Choroid plexus epithelial cell (primary cell): ENCODE data around the gene SLC27A6.
"Not testable (repeated sequence)": the region's sequence is repeated elsewhere in the genome, so short reads cannot be mapped to it uniquely, and the experiment has no call there.

Source experiments
- DNase-seq: peaks from one replicate; pipeline ENCODE4 v3.0.0-alpha.2; 2010; ENCODE audit warnings: low read depth
- H3K4me3 ChIP-seq: 2 replicates; pipeline ENCODE4 v1.5.1; 2011; ENCODE audit warnings: low read depth, mild to moderate bottlenecking, control low read depth, low read length, moderate library complexity
- TF ChIP-seq, protein P1 (sequence below): conservative IDR thresholded peaks from 2 replicates; pipeline ENCODE4 v1.5.1; 2011; ENCODE audit warnings: low read depth, mild to moderate bottlenecking, control low read depth, inconsistent platforms, low read length, moderate library complexity

Gene SLC27A6

DNA sequence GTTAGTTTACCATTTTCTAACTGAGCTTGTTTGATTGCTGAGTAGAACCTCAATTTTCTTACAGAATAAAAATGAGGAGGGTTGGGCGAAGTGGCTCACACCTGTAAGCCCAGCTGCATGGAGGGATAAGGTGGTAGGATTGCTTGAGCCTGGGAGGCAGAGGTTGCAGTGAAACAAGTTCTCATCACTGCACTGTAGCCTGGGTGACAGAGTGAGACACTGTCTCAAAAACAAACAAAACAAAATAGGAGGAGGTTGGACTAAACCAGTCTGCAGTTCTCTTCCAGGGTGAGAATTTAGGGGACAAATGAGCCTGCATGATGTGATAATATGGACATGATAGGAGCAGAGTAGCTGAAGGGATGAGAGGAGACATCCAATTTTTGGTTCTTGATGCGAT is 57.3 kb downstream of the SLC27A6 start:
- no peak for DNase-seq
- TF ChIP-seq, protein P1, sequence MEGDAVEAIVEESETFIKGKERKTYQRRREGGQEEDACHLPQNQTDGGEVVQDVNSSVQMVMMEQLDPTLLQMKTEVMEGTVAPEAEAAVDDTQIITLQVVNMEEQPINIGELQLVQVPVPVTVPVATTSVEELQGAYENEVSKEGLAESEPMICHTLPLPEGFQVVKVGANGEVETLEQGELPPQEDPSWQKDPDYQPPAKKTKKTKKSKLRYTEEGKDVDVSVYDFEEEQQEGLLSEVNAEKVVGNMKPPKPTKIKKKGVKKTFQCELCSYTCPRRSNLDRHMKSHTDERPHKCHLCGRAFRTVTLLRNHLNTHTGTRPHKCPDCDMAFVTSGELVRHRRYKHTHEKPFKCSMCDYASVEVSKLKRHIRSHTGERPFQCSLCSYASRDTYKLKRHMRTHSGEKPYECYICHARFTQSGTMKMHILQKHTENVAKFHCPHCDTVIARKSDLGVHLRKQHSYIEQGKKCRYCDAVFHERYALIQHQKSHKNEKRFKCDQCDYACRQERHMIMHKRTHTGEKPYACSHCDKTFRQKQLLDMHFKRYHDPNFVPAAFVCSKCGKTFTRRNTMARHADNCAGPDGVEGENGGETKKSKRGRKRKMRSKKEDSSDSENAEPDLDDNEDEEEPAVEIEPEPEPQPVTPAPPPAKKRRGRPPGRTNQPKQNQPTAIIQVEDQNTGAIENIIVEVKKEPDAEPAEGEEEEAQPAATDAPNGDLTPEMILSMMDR = no peak
- H3K4me3 ChIP-seq = no peak overlapping the region

DNA sequence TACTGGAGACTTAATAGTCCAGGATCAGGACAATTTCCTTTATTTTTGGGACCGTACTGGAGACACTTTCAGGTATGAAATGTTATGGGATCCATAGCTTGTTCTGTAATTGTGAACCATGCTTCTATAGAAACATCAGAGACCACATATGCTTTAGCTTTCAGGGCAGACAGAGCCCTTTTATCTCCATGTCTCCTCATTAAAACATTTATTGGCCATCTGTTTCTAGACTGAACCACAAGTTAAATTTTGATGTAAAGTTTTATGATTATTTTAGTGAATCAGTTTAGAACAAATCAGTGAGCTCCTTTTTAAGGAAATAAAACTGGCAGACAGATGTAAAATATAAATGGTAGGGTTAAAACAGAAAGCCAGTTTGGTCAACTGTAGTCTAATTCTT is 62.0 kb downstream of the SLC27A6 start:
- DNase-seq = no peak
- H3K4me3 ChIP-seq = no peak overlapping the region
- TF ChIP-seq, protein P1 = no peak

DNA sequence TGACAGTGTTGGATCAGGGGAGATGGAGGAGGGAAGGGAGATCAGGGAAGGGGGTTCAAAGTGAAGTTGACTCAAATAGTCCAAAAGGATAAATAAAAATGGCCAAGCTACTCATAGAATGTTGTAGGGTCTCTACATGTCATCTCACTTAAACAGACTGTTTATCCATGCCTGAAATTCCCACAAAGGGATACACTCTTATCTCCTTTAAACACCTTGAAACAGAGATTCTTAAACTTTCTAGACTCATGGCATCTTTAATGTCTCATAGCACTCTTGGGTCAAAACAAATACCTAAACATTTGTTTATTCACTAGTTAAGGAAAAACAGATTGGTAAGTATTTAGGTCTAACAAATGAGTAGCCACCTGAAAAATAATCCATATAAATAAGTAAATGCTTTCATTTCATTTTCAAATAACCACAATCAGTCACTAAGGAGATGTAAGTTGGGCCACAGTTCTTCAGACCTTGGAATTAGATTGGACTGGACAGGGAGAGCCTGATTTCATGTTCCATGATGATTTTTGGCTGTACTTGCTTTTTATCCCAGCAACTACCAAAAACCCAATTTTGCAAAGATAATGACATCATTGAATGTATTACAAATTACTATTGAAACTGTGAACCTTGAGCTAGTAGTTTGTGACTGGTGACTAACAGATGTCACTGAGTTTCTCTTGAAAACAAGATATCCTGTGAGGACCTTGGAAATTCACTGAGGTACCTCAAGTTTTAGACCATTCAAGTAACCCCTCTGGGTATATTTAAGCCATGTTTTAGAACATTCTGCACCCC is 66.8 kb downstream of the SLC27A6 start:
- no peak overlapping the region for H3K4me3 ChIP-seq
- TF ChIP-seq, protein P1 = no peak
- DNase-seq = no peak

DNA sequence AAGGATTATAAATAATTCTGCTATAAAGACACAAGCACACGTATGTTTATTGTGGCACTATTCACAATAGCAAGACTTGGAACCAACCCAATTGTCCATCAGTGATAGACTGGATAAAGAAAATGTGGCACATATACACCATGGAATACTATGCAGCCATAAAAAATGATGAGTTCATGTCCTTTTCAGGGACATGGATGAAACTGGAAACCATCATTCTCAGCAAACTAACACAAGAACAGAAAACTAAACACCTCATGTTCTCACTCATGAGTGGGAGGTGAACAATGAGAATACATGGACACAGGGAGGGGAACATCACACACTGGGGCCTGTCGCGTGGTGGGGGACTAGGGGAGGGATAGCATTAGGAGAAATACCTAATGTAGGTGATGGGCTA is 71.0 kb downstream of the SLC27A6 start:
- not testable (repeated sequence) for DNase-seq, H3K4me3 ChIP-seq

DNA sequence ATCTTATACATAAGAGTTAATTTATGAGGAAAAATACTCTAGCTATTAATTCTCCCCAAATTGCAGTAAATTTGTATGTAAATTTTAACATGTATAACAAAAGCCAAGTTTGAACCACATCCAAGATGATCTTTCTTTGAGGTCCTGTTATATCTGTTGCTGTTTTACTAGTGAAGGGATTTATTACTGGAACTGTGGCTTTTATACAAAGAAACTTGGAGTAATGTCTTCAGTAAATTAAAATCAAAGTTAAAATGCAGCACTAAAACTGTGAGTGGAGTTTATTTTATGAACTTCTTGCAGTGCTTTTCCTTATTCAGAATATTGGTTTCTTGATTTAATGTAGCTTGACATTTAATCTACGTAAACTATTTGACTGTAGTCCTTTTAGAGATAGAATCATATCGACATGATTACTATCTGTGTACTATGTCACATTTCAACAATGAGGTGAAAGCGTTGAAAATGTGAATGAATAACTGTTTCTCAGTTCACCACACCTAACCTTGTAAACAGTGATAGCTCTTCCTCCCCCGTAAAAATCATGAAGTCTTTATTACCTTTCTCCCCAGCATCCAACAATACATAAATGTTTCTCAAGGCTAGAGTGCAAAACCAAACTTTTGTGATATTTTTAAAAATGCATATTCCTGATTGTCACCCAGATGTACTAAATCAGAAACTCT is 76.1 kb downstream of the SLC27A6 start:
- DNase-seq = no peak
- no peak overlapping the region for H3K4me3 ChIP-seq
- TF ChIP-seq, protein P1 = no peak

DNA sequence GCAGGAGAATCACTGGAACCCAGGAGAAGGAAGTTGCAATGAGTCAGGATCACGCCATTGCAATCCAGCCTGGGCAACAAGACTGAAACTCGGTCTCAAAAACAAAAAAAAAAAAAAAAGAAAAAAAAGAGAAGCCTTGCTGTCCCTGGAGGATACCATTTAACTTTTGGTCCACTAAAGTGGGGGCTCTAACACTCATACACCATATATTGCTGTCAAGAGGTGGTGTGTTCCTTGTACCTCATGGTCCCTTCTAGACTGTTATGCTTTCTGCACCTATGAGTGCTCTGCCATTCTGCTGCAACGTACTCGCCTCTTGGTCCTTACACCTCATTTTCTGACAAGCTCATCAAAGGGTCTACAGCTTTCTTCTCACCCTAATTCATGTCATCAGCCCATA is 77.0 kb downstream of the SLC27A6 start:
- no peak for DNase-seq
- H3K4me3 ChIP-seq = no peak overlapping the region
- TF ChIP-seq, protein P1 = no peak

DNA sequence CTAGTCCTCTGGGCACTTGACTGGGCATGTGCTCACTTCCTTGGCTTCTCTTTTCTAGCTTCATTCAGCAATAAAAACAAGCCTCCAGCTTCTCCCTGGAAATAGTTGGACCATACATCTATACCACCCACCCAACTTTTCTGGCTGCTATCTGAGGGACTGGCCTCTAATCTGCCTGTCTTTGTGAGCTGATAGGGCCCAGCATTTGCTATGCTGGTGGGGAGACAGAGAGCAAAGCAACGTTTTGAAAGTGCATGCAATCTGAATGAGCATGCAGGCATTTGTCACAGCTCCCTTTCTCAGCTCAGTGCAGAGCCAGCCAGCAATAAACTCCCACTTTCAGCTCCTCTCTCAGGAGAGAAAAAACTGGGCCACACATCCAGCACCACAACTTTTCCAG is 78.6 kb downstream of the SLC27A6 start:
- TF ChIP-seq, protein P1 = no peak
- DNase-seq = no peak
- no peak overlapping the region for H3K4me3 ChIP-seq
